GM23248 (cell line): ENCODE measurements around the gene TNP1.

Experiments used
- EZH2 ChIP-seq: fragments of 200-600 bp; sonication (generic); IDR thresholded peaks from 2 replicates; pipeline ENCODE4 v1.6.1; 2018; ENCODE audit warnings: antibody characterized with exemption, mild to moderate bottlenecking; ENCODE audit not compliant: insufficient read depth, poor library complexity, severe bottlenecking
- EZH2phosphoT487 ChIP-seq: fragments of 200-600 bp; sonication (generic); IDR thresholded peaks from 2 replicates; pipeline ENCODE4 v1.6.1; 2018; ENCODE audit warnings: antibody characterized with exemption, moderate library complexity, mild to moderate bottlenecking, low read depth; ENCODE audit not compliant: insufficient read depth

- no peak for TF ChIP-seq EZH2phosphoT487
- no peak for TF ChIP-seq EZH2
These were observed 5.8 kb upstream of the TNP1 start for GRCh38 chr2:216865658-216866057.
